OCI-LY3 (cell line): ENCODE results near the gene ADAM10.

ENCODE experiments used
- CTCF ChIP-seq: fragments of 200-600, 300-600 bp; sonication (generic); IDR thresholded peaks from 2 replicates; pipeline ENCODE4 v1.5.1; 2014; ENCODE audit warnings: antibody characterized with exemption, low read length, low read depth
- EZH2phosphoT487 ChIP-seq: fragments of 200-600 bp; shearing (Covaris generic); IDR thresholded peaks from 2 replicates; pipeline ENCODE4 v1.6.1; 2018; ENCODE audit warnings: antibody characterized with exemption, mixed run types, low read depth

GRCh38 chr15:58554758-58555157 lies 194.7 kb downstream of the ADAM10 start:
- no peak for TF ChIP-seq CTCF
- no peak for TF ChIP-seq EZH2phosphoT487
